H1 (cell line): ENCODE results near the gene SLMAP.

Experiments used
- GABPA ChIP-seq: IDR thresholded peaks from 2 replicates; pipeline ENCODE4 v1.6.1; 2011; ENCODE audit warnings: mild to moderate bottlenecking, low read length, moderate library complexity, borderline replicate concordance; ENCODE audit not compliant: insufficient read depth
- JUN ChIP-seq: IDR thresholded peaks from 2 replicates; pipeline ENCODE4 v1.6.1; 2011; ENCODE audit warnings: low read depth, mild to moderate bottlenecking, improper control_type of control experiment, low read length
- POU5F1 ChIP-seq: IDR thresholded peaks from 2 replicates; pipeline ENCODE4 v1.6.1; 2011; ENCODE audit warnings: low read depth, mild to moderate bottlenecking, low read length, moderate library complexity
- RAD21 ChIP-seq, 2 experiments: IDR thresholded peaks in 1 of 2; conservative IDR thresholded peaks in 1 of 2; 2 replicates each; pipeline ENCODE4 v1.6.1; 2011; ENCODE audit warnings: low read depth in 2 of 2, low read length in 2 of 2, improper control_type of control experiment in 1 of 2, inconsistent platforms in 1 of 2, mild to moderate bottlenecking in 1 of 2, moderate library complexity in 1 of 2
- SP1 ChIP-seq: IDR thresholded peaks from 2 replicates; pipeline ENCODE4 v1.6.1; 2011; ENCODE audit warnings: low read depth, low read length
- SP4 ChIP-seq: IDR thresholded peaks from 2 replicates; pipeline ENCODE4 v1.6.1; 2012; ENCODE audit warnings: low read length, inconsistent platforms
- TAF1 ChIP-seq: IDR thresholded peaks from 2 replicates; pipeline ENCODE4 v1.6.1; 2011; ENCODE audit warnings: mild to moderate bottlenecking, low read depth, low read length
- TCF12 ChIP-seq: IDR thresholded peaks from 2 replicates; pipeline ENCODE4 v1.6.1; 2011; ENCODE audit warnings: low read depth, mild to moderate bottlenecking, low read length
- TF ChIP-seq, protein P1 (sequence below), 3 experiments: IDR thresholded peaks; 1 replicate in 2 of 3; 2 replicates in 1 of 3; pipeline versions ENCODE4 v1.5.1 to v1.6.1; 2011; ENCODE audit warnings: low read length in 3 of 3, mild to moderate bottlenecking in 3 of 3, inconsistent platforms in 2 of 3, low read depth in 1 of 3, moderate library complexity in 1 of 3; ENCODE audit not compliant: insufficient read depth in 1 of 3; ENCODE audit errors: control extremely low read depth in 1 of 3

- TF ChIP-seq SP4 (no peak), POU5F1 (no peak), GABPA (no peak), RAD21 (IDR thresholded peaks at IDR 0.05 in 1 of 2, conservative IDR thresholded peaks at IDR 0.05 in 1 of 2; ENCODE audit: low read depth in 2 of 2, low read length in 2 of 2) (peak; percentile 24 to 27; a peak in 3 of 4 replicates), SP1 (no peak), TCF12 (no peak), JUN (no peak), TAF1 (no peak)
- TF ChIP-seq, protein P1, sequence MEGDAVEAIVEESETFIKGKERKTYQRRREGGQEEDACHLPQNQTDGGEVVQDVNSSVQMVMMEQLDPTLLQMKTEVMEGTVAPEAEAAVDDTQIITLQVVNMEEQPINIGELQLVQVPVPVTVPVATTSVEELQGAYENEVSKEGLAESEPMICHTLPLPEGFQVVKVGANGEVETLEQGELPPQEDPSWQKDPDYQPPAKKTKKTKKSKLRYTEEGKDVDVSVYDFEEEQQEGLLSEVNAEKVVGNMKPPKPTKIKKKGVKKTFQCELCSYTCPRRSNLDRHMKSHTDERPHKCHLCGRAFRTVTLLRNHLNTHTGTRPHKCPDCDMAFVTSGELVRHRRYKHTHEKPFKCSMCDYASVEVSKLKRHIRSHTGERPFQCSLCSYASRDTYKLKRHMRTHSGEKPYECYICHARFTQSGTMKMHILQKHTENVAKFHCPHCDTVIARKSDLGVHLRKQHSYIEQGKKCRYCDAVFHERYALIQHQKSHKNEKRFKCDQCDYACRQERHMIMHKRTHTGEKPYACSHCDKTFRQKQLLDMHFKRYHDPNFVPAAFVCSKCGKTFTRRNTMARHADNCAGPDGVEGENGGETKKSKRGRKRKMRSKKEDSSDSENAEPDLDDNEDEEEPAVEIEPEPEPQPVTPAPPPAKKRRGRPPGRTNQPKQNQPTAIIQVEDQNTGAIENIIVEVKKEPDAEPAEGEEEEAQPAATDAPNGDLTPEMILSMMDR (IDR thresholded peaks at IDR 0.05; ENCODE audit: control extremely low read depth in 1 of 3, insufficient read depth in 1 of 3, low read depth in 1 of 3, low read length in 3 of 3) = no peak; a peak in 1 of 4 replicates
Observed at GRCh38 chr3:57864853-57865252, 108.7 kb downstream of the SLMAP start.
